HepG2 (cell line): Measurements from ENCODE around the gene NKPD1. TPM values are rescaled to one million over a fixed set of nuclear protein-coding genes. Genes with fewer than 3 reads are reported as not detected.

Experiments used
- EP300 ChIP-seq, 3 experiments: sonication (generic) in 1 of 3; formaldehyde crosslinking in 1 of 3; IDR thresholded peaks; 2 replicates each; pipeline versions ENCODE4 v1.5.1 to v1.6.1; 2011 to 2020; ENCODE audit warnings: low read depth in 2 of 3, low read length in 2 of 3, borderline replicate concordance in 1 of 3, improper control_type of control experiment in 1 of 3, mild to moderate bottlenecking in 1 of 3, missing genetic modification reagents in 1 of 3, moderate library complexity in 1 of 3
- SMAD9 ChIP-seq: sonication (generic); formaldehyde crosslinking; IDR thresholded peaks from 2 replicates; pipeline ENCODE4 v1.5.1; 2020; ENCODE audit warnings: mild to moderate bottlenecking, missing genetic modification reagents
- TAF15 ChIP-seq: fragments of 200-400 bp; formaldehyde crosslinking; IDR thresholded peaks from one replicate; pipeline ENCODE4 v1.6.1; 2018; ENCODE audit warnings: mild to moderate bottlenecking, low read depth, low read length; ENCODE audit not compliant: poor library complexity, severe bottlenecking
- ZFP91 ChIP-seq: sonication (generic); formaldehyde crosslinking; IDR thresholded peaks from 2 replicates; pipeline ENCODE4 v1.9.0; 2022; ENCODE audit warnings: missing genetic modification reagents, mild to moderate bottlenecking, borderline replicate concordance
- ZFY ChIP-seq: sonication (generic); formaldehyde crosslinking; IDR thresholded peaks from 2 replicates; pipeline ENCODE4 v1.4.0; 2020; ENCODE audit warnings: missing genetic modification reagents
- polyA plus RNA-seq, 8 experiments: library from polyadenylated mRNA; depleted of rRNA in 3 of 8; stranded (reverse) in 7 of 8; unstranded in 1 of 8; fragments of >200 nt; fragmentation: Illumina TruSeq in 4 of 8; extraction: Trizol in 4 of 8; gene quantifications; 2 replicates each; pipeline versions ENCODE4 v1.2.1 to v1.2.3, GENCODE V29; 2011 to 2016; ENCODE audit warnings: low read depth in 4 of 8, missing spikeins in 1 of 8, mixed read lengths in 1 of 8; ENCODE audit not compliant: insufficient read depth in 1 of 8
- total RNA-seq, 5 experiments: library from RNA; depleted of rRNA; stranded (reverse); fragments of >200 nt; fragmentation: Illumina TruSeq; extraction: Trizol; gene quantifications; 2 replicates each; pipeline ENCODE4 v1.2.3, GENCODE V29; 2016; ENCODE audit warnings: low read depth in 1 of 5
- TF ChIP-seq, protein P1 (sequence below): sonication (generic); formaldehyde crosslinking; IDR thresholded peaks from 2 replicates; pipeline ENCODE4 v1.8.0; 2022; ENCODE audit warnings: mild to moderate bottlenecking, missing genetic modification reagents, borderline replicate concordance

Gene NKPD1
- total and polyA plus RNA-seq, 2 of the 13 experiments (the other 11 are each of a cell fraction or from before 2014, with no cell fraction given) = 0.03 TPM; not detected in 1

- TF ChIP-seq ZFP91 (CRISPR knock-in tag) = peak; percentile 66; the same call in 1 of the 2 replicates
- TF ChIP-seq EP300 (IDR thresholded peaks at IDR 0.05; ENCODE audit: low read depth in 2 of 2, low read length in 2 of 2) = no peak; a peak in 1 of 4 replicates
- TF ChIP-seq EP300 (CRISPR knock-in tag; IDR thresholded peaks at IDR 0.05; ENCODE audit: borderline replicate concordance) = 0 out of 2 replicates have a peak, but pooled peaks have one; percentile 46
- no peak; the same call in 1 of the 2 replicates for TF ChIP-seq ZFY (CRISPR knock-in tag)
- TF ChIP-seq SMAD9 (CRISPR knock-in tag) = no peak
- TF ChIP-seq, protein P1, sequence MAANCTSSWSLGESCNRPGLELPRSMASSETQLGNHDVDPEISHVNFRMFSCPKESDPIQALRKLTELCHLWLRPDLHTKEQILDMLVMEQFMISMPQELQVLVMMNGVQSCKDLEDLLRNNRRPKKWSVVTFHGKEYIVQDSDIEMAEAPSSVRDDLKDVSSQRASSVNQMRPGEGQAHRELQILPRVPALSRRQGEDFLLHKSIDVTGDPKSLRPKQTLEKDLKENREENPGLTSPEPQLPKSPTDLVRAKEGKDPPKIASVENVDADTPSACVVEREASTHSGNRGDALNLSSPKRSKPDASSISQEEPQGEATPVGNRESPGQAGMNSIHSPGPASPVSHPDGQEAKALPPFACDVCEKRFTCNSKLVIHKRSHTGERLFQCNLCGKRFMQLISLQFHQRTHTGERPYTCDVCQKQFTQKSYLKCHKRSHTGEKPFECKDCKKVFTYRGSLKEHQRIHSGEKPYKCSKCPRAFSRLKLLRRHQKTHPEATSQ = no peak
- TF ChIP-seq TAF15 = no peak
These were observed 6.5 kb downstream of the NKPD1 start (continued) for GRCh38 chr19:45154064-45154827.
